GM18909 (cell line): ENCODE measurements around the gene RAB8B.

Source experiments
- ATAC-seq: cut with Tn5 transposase; IDR thresholded peaks from one replicate; pipeline ENCODE4 v1.9.1; 2021; ENCODE audit warnings: mild to moderate bottlenecking; ENCODE audit not compliant: unreplicated experiment, poor library complexity

Gene RAB8B

DNA sequence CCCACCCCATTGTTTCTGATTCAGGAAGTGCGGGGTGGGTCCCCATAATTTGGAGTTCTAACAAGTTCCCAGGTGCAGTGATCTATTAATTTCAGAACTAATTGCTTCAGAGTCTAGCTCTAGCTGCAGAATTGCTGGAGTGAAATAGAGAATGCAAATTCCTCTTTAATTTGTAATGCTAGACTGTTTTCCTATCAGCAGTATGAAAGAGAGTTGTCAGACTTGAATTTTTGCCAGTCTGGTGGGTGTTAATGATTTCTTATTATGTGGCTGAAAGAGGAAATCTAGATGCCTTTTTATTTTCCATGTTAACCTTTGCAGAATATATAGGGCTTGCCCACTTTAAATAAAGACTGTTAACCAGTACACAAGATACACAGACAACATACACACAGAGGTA lies 111.7 kb downstream of the RAB8B start:
- ATAC-seq = no peak

DNA sequence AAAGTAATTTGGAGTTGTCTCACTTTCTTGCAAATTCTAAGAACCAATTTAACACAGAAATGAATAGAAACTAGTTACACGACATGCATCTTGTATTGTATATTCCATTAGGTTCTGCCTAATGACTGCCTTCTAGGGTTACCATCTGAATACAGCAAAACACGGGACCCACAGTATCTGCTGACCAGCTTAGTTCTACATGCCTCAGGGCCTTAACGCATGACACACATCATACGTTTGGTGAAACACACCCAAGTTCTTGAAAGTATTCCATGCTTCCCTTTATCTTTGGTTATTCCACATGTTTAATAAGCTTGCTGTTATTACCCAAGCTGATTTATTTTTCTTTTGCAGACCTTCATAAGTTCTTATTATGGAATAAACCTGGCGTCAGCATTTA lies 115.9 kb downstream of the RAB8B start:
- ATAC-seq = no peak

DNA sequence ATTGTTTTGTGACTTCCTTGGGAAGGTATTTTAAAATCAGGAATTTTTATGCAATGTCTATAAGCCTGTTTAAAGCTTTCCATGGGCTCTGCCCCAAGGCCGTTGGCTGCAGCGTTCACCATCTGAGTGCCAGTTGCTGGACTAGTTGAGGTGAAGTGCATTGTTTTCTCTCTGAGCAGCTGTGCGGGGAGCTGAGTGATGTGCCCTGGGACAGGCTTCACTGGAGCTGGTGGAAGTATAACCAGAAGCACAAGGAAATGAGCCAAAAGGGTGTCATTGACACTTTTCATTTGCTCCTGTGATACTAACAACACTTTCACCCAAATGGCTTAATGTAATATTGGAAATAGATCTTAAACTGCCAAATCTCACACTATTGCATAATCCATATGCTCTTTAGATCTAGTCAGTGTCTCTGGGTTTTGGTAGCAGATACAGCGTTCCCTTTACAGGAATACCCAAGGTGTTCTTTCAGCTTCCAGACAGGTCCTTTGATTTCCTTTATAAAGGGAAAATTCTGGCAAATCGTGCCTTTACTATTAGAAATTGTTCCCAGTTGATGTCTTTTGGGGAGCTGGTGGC lies 117.2 kb downstream of the RAB8B start:
- ATAC-seq = no peak

DNA sequence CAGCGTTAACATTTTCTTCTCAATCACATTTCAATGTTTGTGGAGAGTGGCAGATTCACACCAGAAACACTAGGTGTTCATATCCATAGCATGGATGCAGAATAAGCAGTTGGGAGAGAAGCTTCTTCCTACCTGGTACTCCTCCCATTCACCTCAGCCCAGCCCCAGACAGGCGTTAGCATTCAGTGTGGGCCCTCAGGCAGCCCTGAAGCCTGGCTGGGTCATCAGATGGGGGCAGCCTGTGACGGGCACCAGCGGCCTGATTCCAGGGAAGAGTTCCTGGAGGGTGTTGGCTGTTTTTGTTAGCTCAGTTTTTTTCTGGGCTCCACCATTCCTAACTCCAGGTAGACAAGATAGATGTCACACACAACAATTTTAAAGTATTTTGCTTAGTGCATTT lies 119.1 kb downstream of the RAB8B start:
- ATAC-seq = no peak

DNA sequence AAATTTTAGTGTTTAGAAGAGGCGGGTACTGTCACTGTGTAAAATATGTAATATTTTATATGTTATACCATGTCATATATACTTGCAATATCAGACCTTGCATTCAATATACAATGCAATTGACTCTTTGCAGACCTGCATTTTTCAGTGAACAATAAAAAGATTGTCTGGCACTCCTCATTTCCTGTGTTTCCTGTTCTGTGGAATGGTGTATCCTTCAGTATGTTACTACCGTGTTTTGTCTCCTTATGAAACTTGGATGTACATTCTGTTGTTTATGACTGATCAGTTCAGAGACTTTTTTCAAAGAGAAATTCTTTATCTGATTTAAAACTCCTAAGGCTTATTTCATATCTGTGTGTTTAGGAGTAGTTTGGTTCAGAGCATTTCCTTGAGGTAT lies 119.5 kb downstream of the RAB8B start:
- no peak for ATAC-seq

DNA sequence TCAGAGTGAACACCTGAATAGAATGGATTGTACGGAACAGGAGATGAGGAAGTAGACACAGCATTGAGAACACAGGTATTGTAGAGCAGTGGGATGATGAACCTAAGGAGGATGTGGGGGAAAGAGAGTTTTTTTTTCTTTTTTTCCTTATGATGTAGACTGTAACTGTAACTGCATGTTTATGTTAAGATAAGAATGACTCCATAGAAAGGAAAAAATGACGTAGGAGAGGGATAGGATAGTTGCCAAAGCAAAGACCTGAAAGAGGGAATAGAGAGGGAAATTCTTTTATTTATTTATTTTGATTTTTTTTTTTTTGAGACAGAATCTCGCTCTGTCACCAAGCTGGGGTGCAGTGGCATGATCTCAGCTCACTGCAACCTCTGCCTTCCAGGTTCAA lies 121.2 kb downstream of the RAB8B start:
- ATAC-seq = no peak

DNA sequence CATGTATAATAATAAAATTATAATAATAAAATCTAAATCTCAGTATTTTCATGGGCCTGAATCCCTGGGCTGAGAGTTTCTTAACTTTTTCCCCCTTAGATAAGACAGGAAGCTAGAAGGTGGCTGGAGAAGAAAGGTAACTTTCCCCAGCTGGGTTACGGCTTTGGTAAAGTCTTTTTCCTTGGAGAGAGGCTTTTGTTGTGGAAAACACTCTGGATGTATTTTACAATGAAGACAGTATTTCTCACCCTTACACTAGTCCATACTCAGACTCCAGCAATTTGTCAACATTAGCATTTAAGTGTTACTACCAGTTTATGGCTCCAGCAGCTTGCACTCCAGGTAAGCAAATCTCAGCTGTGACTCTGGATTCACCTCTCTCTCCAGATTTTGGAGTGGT lies 122.9 kb downstream of the RAB8B start:
- ATAC-seq = no peak

DNA sequence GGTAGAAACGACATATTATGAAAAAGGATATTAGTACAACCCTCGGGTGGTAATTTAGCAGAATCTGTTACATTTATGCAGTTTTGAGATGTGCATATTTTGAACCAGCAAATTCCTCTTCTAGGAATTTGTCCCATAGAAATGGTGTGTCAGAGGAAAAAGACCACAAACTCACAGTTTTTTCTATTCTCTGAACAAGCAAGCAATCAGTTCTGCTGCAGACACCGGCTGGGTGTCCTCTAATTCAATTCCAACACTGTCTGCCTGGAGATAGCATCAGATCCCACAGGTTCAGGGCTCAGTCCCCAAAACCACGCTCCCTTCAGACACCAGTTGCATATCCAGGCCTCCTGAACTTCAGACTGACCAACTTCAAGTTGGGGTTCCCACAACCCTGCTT lies 124.4 kb downstream of the RAB8B start:
- no peak for ATAC-seq

DNA sequence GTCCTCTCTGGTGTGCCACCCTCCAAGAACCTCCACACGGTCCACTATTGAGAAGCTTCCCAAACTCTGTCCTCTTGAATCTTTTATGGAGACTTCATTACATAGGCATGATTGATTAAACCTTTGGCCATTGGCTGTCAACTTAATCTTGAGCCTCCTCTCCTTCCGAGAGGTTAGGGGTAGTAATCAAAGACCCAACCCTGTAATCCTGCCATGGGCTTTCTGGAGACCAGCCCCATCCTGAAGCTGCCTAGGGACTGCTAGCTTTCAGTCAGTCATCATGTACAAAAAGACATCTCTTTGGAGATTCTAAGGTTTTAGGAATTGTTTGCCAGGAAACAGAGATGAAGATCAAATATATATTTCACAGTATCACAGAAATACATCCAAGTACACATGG lies 125.0 kb downstream of the RAB8B start:
- ATAC-seq = no peak
